ENCODE measurements around the gene PRKG1.
"Not testable (repeated sequence)": the region's sequence is repeated elsewhere in the genome, so short reads cannot be mapped to it uniquely, and the experiment has no call there.

The PRKG1 gene

GRCh38 chr10:51341745-51342144, 267.5 kb downstream of the PRKG1 start:
- not testable (repeated sequence) for H3K4me2 ChIP-seq (ENCODE audit: low read length); H3K4me1 ChIP-seq (ENCODE audit: control insufficient read depth, low read depth, low read length); H3K18ac ChIP-seq (ENCODE audit: low read length); H3K23ac ChIP-seq (ENCODE audit: low read length); H3K36me3 ChIP-seq (ENCODE audit: control insufficient read depth, insufficient read depth, low read length); H3K9ac ChIP-seq (ENCODE audit: low read length); H3K79me2 ChIP-seq (ENCODE audit: control insufficient read depth, insufficient read depth, low read length); H3K4me3 ChIP-seq (ENCODE audit: low read length); H3K27me3 ChIP-seq (ENCODE audit: insufficient read depth, low read length, poor library complexity); H2BK15ac ChIP-seq (replicated peaks; ENCODE audit: low read depth); H3K4ac ChIP-seq (ENCODE audit: low read depth, low read length); H3K79me1 ChIP-seq (ENCODE audit: low read length); DNase-seq; H3K27ac ChIP-seq (ENCODE audit: low read depth, low read length); H2BK120ac ChIP-seq (ENCODE audit: low read depth, low read length); H4K8ac ChIP-seq (ENCODE audit: low read depth, low read length); H2BK5ac ChIP-seq (ENCODE audit: low read length); H3K56ac ChIP-seq (ENCODE audit: low read length); H4K5ac ChIP-seq (ENCODE audit: low read length); H2AK5ac ChIP-seq (ENCODE audit: low read length)
- no CpG with 5 or more reads among the region's 3 CpGs for WGBS (ENCODE audit: extremely low coverage, insufficient coverage, low lambda C conversion rate)

GRCh38 chr10:51342381-51342780, 268.1 kb downstream of the PRKG1 start:
- Histone ChIP-seq H3K27me3 (ENCODE audit: insufficient read depth, low read length, poor library complexity) (no peaks in the 10 kb centered on the region), H2BK120ac (ENCODE audit: low read depth, low read length) (no peak overlapping the region), H2BK5ac (ENCODE audit: low read length) (no peak overlapping the region), H3K9ac (ENCODE audit: low read length) (no peak overlapping the region), H3K4me3 (ENCODE audit: low read length) (no peak overlapping the region), H3K79me1 (ENCODE audit: low read length) (no peaks in the 10 kb centered on the region), H3K4me1 (ENCODE audit: control insufficient read depth, low read depth, low read length) (no peaks in the 10 kb centered on the region), H4K8ac (ENCODE audit: low read depth, low read length) (no peak overlapping the region), H3K36me3 (ENCODE audit: control insufficient read depth, insufficient read depth, low read length) (no peaks in the 10 kb centered on the region), H2AK5ac (ENCODE audit: low read length) (no peak overlapping the region), H3K27ac (ENCODE audit: low read depth, low read length) (no peak overlapping the region), H3K4me2 (ENCODE audit: low read length) (no peak overlapping the region), H3K79me2 (ENCODE audit: control insufficient read depth, insufficient read depth, low read length) (no peaks in the 10 kb centered on the region), H3K4ac (ENCODE audit: low read depth, low read length) (no peak overlapping the region), H4K5ac (ENCODE audit: low read length) (no peak overlapping the region), H3K23ac (ENCODE audit: low read length) (no peak overlapping the region), H2BK15ac (replicated peaks; ENCODE audit: low read depth) (no peak overlapping the region), H3K56ac (ENCODE audit: low read length) (no peak overlapping the region), H3K18ac (ENCODE audit: low read length) (no peak overlapping the region)
- DNase-seq, result no peak
- WGBS (ENCODE audit: extremely low coverage, insufficient coverage, low lambda C conversion rate), result no CpG with 5 or more reads among the region's 1 CpG

GRCh38 chr10:51343391-51343790, 269.1 kb downstream of the PRKG1 start:
- H3K27me3 ChIP-seq (ENCODE audit: insufficient read depth, low read length, poor library complexity), result no peaks in the 10 kb centered on the region
- H3K56ac ChIP-seq (ENCODE audit: low read length), result no peak overlapping the region
- no peaks in the 10 kb centered on the region for H3K36me3 ChIP-seq (ENCODE audit: control insufficient read depth, insufficient read depth, low read length)
- no peak overlapping the region for H3K4me3 ChIP-seq (ENCODE audit: low read length)
- DNase-seq, result no peak
- no peak overlapping the region for H4K8ac ChIP-seq (ENCODE audit: low read depth, low read length)
- no peak overlapping the region for H3K4ac ChIP-seq (ENCODE audit: low read depth, low read length)
- H3K79me1 ChIP-seq (ENCODE audit: low read length), result no peaks in the 10 kb centered on the region
- H3K79me2 ChIP-seq (ENCODE audit: control insufficient read depth, insufficient read depth, low read length), result no peaks in the 10 kb centered on the region
- H3K18ac ChIP-seq (ENCODE audit: low read length), result no peak overlapping the region
- H4K5ac ChIP-seq (ENCODE audit: low read length), result no peak overlapping the region
- H2BK15ac ChIP-seq (replicated peaks; ENCODE audit: low read depth), result no peak overlapping the region
- H3K4me1 ChIP-seq (ENCODE audit: control insufficient read depth, low read depth, low read length), result no peaks in the 10 kb centered on the region
- no CpG with 5 or more reads among the region's 1 CpG for WGBS (ENCODE audit: extremely low coverage, insufficient coverage, low lambda C conversion rate)
- H2BK5ac ChIP-seq (ENCODE audit: low read length), result no peak overlapping the region
- no peak overlapping the region for H2BK120ac ChIP-seq (ENCODE audit: low read depth, low read length)
- H3K27ac ChIP-seq (ENCODE audit: low read depth, low read length), result no peak overlapping the region
- H2AK5ac ChIP-seq (ENCODE audit: low read length), result no peak overlapping the region
- H3K4me2 ChIP-seq (ENCODE audit: low read length), result no peak overlapping the region
- no peak overlapping the region for H3K23ac ChIP-seq (ENCODE audit: low read length)
- no peak overlapping the region for H3K9ac ChIP-seq (ENCODE audit: low read length)

- no peaks in the 10 kb centered on the region for H3K79me1 ChIP-seq (ENCODE audit: low read length)
- H3K23ac ChIP-seq (ENCODE audit: low read length), result no peak overlapping the region
- no peak overlapping the region for H2BK15ac ChIP-seq (replicated peaks; ENCODE audit: low read depth)
- no peak overlapping the region for H3K9ac ChIP-seq (ENCODE audit: low read length)
- no peak overlapping the region for H3K56ac ChIP-seq (ENCODE audit: low read length)
- DNase-seq, result no peak
- H3K4me2 ChIP-seq (ENCODE audit: low read length), result no peak overlapping the region
- H2BK5ac ChIP-seq (ENCODE audit: low read length), result no peak overlapping the region
- H3K79me2 ChIP-seq (ENCODE audit: control insufficient read depth, insufficient read depth, low read length), result no peaks in the 10 kb centered on the region
- no peaks in the 10 kb centered on the region for H3K27me3 ChIP-seq (ENCODE audit: insufficient read depth, low read length, poor library complexity)
- no peak overlapping the region for H2AK5ac ChIP-seq (ENCODE audit: low read length)
- WGBS (ENCODE audit: extremely low coverage, insufficient coverage, low lambda C conversion rate), result no CpG with 5 or more reads among the region's 1 CpG
- no peak overlapping the region for H2BK120ac ChIP-seq (ENCODE audit: low read depth, low read length)
- no peak overlapping the region for H3K27ac ChIP-seq (ENCODE audit: low read depth, low read length)
- H3K4me3 ChIP-seq (ENCODE audit: low read length), result no peak overlapping the region
- H3K4me1 ChIP-seq (ENCODE audit: control insufficient read depth, low read depth, low read length), result no peaks in the 10 kb centered on the region
- H4K5ac ChIP-seq (ENCODE audit: low read length), result no peak overlapping the region
- H4K8ac ChIP-seq (ENCODE audit: low read depth, low read length), result no peak overlapping the region
- no peak overlapping the region for H3K4ac ChIP-seq (ENCODE audit: low read depth, low read length)
- H3K18ac ChIP-seq (ENCODE audit: low read length), result no peak overlapping the region
- no peaks in the 10 kb centered on the region for H3K36me3 ChIP-seq (ENCODE audit: control insufficient read depth, insufficient read depth, low read length)
These were observed 270.1 kb downstream of the PRKG1 start for GRCh38 chr10:51344371-51344770.

- Histone ChIP-seq H3K4ac (ENCODE audit: low read depth, low read length) (no peak overlapping the region), H3K36me3 (ENCODE audit: control insufficient read depth, insufficient read depth, low read length) (no peaks in the 10 kb centered on the region), H3K4me2 (ENCODE audit: low read length) (no peak overlapping the region), H3K56ac (ENCODE audit: low read length) (no peak overlapping the region), H3K79me2 (ENCODE audit: control insufficient read depth, insufficient read depth, low read length) (no peaks in the 10 kb centered on the region), H3K9ac (ENCODE audit: low read length) (no peak overlapping the region), H2AK5ac (ENCODE audit: low read length) (no peak overlapping the region), H3K4me3 (ENCODE audit: low read length) (no peak overlapping the region), H3K27me3 (ENCODE audit: insufficient read depth, low read length, poor library complexity) (no peaks in the 10 kb centered on the region), H3K4me1 (ENCODE audit: control insufficient read depth, low read depth, low read length) (no peaks in the 10 kb centered on the region), H2BK120ac (ENCODE audit: low read depth, low read length) (no peak overlapping the region), H3K23ac (ENCODE audit: low read length) (no peak overlapping the region), H3K27ac (ENCODE audit: low read depth, low read length) (no peak overlapping the region), H4K5ac (ENCODE audit: low read length) (no peak overlapping the region), H2BK5ac (ENCODE audit: low read length) (no peak overlapping the region), H4K8ac (ENCODE audit: low read depth, low read length) (no peak overlapping the region), H3K79me1 (ENCODE audit: low read length) (no peaks in the 10 kb centered on the region), H2BK15ac (replicated peaks; ENCODE audit: low read depth) (no peak overlapping the region), H3K18ac (ENCODE audit: low read length) (no peak overlapping the region)
- DNase-seq, result no peak
- no CpG with 5 or more reads among the region's 4 CpGs for WGBS (ENCODE audit: extremely low coverage, insufficient coverage, low lambda C conversion rate)
These were observed 274.3 kb downstream of the PRKG1 start for GRCh38 chr10:51348622-51349021.

GRCh38 chr10:51357170-51357569, 282.9 kb downstream of the PRKG1 start:
- H3K27ac ChIP-seq (ENCODE audit: low read depth, low read length), result no peak overlapping the region
- no peak overlapping the region for H2BK5ac ChIP-seq (ENCODE audit: low read length)
- no peak overlapping the region for H3K4me3 ChIP-seq (ENCODE audit: low read length)
- no CpG with 5 or more reads among the region's 2 CpGs for WGBS (ENCODE audit: extremely low coverage, insufficient coverage, low lambda C conversion rate)
- no peaks in the 10 kb centered on the region for H3K4me1 ChIP-seq (ENCODE audit: control insufficient read depth, low read depth, low read length)
- H3K4me2 ChIP-seq (ENCODE audit: low read length), result no peak overlapping the region
- H4K5ac ChIP-seq (ENCODE audit: low read length), result no peak overlapping the region
- no peak overlapping the region for H3K56ac ChIP-seq (ENCODE audit: low read length)
- no peak overlapping the region for H2BK15ac ChIP-seq (replicated peaks; ENCODE audit: low read depth)
- H3K9ac ChIP-seq (ENCODE audit: low read length), result no peak overlapping the region
- no peaks in the 10 kb centered on the region for H3K79me1 ChIP-seq (ENCODE audit: low read length)
- no peak for DNase-seq
- H4K8ac ChIP-seq (ENCODE audit: low read depth, low read length), result no peak overlapping the region
- no peaks in the 10 kb centered on the region for H3K79me2 ChIP-seq (ENCODE audit: control insufficient read depth, insufficient read depth, low read length)
- no peak overlapping the region for H3K23ac ChIP-seq (ENCODE audit: low read length)
- H3K36me3 ChIP-seq (ENCODE audit: control insufficient read depth, insufficient read depth, low read length), result no peaks in the 10 kb centered on the region
- H3K18ac ChIP-seq (ENCODE audit: low read length), result no peak overlapping the region
- no peak overlapping the region for H2BK120ac ChIP-seq (ENCODE audit: low read depth, low read length)
- H2AK5ac ChIP-seq (ENCODE audit: low read length), result no peak overlapping the region
- H3K4ac ChIP-seq (ENCODE audit: low read depth, low read length), result no peak overlapping the region
- no peaks in the 10 kb centered on the region for H3K27me3 ChIP-seq (ENCODE audit: insufficient read depth, low read length, poor library complexity)
